GM04504 (cell line): ENCODE data around the gene TWIST2.

Experiments
- DNase-seq: peaks from one replicate; pipeline ENCODE4 v3.0.0-alpha.2; 2012; ENCODE audit warnings: low read depth

The TWIST2 gene

DNA sequence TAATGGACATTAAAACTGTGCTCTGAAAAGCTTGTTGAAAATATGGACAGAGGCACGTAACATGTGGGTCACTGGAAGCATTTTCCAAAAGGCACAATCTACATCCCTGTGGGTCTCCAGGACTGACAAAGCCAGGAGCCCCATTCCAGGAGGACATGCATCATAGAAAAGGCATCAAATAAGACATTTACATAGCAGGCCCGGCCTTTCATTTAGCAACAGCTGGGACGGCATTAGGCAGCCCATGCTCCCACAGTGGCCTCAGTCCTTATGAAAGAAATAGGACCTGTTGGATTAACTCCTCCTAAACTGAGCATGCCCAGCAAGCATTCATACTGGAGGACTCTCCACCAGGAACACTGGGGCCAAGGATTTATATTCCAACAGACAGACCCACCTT is 72.2 kb downstream of the TWIST2 start:
- no peak for DNase-seq

DNA sequence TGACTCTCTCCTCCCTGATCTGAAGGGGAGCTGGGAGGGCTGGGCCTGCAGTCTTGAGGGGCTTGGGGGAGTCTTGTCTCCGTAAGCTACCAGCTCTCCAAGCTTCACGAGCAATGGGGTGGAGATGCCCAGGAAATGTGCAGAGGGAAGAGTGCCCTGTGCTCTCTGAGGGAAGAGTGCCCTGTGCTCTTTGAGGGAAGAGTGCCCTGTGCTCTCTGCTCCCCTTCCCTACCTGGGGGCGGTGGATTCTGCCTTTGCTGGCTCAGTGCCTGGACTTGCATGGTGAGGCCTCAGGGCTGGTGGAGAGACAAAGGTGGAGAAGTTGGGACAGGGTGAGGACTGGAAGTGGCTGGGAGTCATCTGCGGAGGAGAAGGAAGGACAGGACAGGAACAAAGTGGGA is 72.7 kb downstream of the TWIST2 start:
- DNase-seq = no peak

DNA sequence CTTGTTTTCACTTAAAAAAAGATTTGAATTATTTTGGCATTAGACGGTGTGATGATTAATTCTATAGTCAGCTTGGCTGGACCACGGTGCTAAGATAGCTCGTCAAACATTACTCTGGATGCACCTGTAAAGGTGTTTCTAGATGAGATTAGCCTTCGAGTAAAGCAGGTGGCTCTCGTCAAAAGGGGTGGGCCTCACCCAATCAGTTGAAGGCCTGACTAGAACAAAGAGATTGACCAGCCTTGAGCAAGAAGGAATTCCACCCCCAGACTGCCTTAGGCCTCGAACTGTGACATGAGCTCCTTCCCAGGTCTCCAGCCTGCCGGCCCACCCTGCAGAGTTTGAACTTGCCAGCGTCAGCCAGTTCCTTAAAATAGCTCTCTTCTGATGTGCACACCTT is 73.4 kb downstream of the TWIST2 start:
- DNase-seq = no peak

DNA sequence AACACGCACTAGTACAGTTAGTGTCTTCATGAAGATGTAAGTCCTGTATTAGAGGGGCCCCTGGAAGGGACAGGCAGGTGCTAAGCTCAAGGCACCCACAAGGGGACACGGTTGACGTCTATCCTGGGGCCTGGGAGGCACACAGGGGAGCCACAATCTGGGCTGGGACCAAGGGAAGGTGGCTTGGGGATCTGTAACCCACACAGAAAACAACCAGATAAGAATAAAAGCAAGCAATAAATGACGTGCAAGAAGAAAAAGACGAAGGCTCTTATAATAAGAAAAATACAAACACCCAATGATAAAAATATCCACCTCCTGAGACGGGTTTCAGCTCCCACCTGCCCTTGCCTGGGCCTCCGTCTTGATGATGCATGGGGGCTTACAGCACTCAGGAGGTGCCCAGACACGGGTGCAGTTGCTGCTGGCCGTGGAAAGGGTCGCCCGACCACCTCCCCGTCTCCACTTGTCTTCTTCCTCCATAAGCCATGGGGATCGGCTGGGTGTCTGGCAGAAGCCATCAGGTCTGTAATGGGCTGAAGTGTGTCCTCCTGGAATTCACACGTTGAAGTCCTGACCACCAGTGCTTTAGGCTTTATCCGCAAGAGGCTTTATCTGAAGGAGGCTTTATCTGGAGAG is 73.9 kb downstream of the TWIST2 start:
- DNase-seq = no peak

DNA sequence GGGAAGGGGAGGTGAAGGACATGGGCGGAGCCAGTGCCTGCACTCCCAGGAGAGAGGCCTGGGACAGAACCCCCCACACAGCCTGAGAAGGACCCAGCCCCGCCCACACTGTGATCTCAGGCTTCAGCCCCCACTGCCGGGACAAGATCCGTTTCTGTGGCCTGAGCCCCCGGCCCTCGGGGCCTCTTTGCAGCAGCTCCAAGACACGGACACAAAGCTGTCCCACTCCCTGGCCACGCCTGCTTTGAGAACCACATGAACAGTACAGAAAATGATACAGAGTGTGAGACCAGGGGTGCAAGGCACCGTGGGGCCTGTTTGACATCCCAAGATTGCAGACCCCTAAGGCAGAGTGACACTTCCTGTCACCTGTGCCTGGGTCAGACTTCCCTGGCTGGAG is 74.5 kb downstream of the TWIST2 start:
- DNase-seq = no peak

DNA sequence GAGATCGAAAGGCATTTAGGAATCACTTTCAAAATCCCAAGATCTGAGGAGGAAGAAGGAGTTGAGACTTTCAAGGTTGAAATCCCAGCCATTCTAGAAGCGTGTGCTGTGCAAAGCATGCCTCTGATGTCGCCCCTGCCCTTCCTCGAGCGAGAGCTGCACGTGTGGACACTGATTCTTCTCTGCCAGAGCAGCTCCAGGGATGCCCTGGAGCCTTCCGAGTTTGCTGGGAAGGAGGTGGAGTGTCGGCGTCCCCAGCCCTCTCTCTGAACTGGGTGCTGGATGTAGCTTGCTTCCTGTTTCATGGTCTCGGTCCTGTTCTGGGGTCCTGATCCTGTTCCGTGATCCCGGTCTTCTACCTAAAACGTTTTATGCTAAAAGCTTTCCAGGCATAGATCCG is 76.1 kb downstream of the TWIST2 start:
- no peak for DNase-seq

DNA sequence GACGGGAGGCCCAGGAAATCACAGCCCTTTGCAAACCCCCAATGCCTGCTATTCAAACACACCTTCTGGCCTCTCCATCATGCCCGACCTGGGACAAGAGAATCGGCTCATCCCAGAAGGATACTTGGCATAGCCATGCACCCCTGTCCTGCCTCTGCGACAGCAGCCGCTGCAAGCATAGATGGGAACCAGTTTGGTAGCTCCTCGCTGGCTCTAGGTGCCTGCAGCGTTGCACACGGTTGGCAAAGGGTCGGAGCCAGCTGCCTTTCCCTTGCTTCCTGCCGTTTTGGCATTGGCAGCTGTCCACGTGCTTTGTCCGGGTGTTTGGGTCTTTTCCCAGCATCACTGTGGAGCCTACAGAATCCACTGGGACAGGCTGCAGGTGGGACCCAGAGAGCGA is 76.9 kb downstream of the TWIST2 start:
- no peak for DNase-seq

DNA sequence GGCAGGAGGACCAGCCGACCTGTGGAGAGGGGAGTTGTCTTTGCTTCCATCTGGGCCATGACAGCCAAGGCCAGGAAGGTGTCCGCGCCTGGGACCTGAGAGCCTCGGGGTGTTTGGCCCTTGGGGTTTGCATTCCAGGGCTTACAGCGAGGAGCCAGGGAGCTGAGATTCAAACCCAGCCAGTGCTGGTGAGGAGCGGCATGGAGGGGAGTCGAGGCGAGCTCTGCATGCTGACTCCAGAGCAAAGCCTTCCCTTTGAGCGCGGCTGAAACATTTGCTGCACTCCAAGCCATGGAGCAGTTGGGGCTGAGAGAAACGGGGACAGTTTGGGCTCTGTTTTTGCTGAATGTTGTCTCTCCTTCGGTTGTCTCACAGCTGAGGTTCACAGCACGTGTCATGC is 77.4 kb downstream of the TWIST2 start:
- DNase-seq = no peak

DNA sequence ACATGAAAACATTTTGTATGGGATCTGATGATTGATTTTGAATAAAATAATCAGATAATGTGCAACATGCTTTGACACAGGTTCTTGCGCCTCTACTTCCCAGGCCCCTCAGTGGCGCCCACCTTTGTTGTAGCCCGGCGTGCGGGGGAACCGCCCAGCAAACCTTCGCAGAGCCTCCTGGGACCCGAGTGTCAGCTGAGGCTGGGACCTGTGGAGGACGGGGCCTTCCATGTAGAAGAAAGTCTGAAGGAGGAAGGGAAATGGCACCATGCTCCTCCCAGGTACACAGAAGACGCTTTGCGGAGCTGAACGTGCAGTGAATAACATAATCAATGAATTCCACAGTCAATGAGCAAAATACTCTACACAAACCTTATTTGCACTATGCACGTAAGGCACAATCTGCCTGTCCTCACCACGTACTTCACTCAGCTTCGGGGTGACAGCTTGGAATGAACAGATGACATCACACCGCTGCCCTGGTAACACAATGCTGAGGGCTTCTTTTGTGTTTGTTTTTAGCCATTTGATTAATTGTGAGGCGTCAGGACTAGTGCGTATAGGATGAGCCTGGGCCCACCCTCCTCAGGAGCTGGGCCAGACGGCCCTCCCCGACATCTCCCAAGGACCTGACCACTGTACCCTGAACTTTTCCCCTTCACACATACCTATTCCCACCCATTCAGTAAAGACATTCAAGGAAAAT is 78.1 kb downstream of the TWIST2 start:
- no peak for DNase-seq

DNA sequence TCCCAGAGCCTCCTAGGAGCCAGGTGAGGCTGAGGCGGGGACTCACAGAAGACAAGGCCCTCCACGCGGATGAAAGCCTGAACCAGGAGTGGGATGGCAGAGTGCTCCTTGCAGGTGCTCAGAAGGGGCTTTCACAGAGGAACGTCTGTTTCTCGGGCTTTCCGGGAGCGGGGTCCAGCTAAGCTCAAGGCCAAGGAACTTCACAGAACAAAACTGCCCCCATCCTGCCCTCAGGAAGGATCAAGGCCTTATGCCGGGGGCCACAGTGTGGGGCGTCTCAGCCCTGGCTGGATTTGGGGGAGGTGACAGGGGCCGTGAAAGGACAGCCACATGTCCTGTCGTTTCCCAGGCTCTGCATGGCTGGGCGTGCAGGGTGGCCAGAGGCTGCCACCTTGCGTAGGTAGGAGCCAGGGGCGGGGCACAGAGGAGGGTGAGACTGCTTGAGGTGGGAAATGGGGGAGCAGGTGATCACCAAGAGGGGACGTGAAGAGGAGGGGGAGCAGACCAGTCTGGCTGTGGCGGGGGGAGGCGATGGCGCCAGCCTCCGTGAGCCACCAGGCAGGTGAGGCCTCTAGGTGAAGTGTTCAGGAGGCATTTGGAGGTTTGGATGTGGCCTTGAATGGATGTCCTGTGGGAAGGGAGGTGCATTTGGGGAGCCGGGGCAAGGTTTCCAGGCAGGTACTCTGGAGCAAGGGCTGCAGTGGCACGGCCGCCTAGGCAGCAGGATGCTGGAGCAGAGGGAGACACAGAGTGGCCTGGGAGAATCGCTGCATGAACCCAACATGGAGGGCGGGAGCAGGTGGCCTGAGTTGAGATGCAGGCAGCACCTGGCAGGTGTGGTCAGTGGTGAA is 79.1 kb downstream of the TWIST2 start:
- no peak for DNase-seq

DNA sequence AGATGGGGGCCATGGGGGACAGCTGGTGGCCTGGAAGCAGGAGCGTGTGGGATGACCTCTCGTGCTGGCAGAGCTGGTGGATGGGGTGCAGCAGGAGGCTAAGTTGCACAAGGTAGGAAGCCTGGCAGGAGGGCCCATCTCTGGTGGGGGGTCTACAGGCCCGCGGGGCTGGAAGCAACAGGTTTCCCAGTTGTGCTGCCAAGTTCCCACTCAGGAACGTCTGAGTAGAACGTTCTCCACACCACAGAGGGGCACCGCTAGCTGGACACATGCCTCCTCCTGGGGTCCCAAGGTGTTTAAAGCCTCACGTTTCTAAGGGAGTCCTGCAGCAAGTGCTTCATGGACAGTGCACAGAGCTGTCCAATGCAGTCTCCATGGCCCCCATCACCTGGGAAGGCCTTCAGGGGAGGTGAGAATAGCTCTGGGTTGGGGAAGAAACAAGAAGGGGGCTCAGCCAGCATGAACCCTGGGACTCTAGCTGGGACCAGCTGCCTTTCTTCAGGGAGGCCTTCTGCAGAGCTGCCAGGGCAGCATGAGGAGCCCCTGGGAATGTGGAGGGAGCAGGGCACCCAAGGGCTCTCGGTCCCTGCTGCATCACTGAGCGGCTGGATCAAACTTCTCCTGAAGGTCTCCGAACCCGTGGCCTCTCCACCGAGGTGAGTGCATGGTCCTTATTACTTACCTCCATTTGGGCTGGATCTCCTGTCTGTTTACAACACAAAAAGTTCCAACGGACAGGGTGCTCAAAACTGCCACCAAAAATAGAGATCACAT is 80.0 kb downstream of the TWIST2 start:
- no peak for DNase-seq

DNA sequence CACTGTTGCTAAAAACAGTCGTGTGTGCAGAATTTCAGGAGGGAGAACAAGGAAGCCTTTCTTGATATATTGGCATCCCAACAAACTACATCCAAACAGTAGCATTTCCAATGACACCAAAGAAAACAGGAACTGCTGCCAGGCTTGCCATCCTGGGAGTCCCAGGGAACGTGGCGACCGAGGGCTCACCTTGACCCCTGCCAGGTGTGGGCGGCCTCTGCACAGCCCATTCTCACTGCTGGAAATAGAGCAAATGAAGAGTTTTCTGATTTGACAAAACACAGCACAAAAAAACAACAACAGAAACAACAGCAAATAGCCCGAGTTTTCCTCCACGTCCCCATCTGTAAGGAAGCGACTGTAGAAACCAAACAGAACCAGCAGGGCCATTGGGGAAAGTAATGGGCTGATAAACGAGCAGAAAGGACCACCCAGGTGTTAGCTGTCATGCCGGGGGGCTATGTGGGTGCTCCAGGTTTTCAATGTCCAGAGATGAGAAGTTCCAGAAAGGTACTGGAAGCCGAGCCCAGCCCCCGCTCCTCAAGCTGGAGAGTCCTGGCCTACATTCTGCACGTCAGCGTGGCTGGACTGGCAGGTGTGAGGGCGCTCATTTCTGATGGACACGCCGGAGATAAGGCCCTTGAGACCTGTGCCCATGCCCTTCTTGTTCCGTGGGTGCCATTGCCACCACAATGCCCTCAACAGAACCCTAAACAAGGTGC is 80.8 kb downstream of the TWIST2 start:
- no peak for DNase-seq

DNA sequence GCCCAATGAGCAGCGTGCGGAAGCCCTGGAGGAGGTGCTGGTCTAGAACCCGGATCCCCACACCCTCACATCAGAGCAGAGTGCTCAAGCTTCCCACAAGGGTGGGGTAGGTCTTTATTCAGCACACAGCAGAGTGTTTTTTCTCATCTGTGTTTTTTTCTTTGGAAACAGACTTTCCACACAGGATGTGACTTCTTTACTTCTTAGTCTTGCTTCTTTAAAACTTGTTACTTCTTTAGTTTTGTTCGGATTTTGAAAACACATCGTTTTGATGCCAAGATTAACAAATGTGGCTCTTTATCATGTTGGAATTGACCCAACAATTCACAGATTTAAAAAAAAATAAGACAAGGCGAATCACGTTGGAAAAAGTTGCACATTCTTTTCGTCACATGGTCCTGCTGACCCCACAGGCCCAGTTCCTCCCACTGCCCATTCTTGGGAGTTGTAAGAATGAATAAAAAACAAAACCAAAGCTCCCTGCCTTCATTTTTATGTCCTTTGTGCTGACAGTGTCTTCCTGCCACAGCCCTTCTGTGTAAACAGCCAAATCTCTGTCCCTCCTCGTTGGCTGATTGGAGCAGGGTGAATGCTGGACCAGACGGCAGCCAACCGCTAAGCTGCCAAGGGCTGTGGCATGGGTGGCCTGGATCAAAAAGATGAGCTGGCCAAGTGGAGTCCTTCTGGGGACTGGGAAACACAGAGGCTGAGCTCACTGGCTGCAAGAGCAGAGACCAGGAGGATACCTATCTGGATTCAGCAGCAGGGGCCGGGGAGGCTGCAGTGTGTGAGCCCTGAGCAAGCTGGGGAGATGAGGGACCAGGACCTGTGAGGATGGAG is 81.6 kb downstream of the TWIST2 start:
- no peak for DNase-seq

DNA sequence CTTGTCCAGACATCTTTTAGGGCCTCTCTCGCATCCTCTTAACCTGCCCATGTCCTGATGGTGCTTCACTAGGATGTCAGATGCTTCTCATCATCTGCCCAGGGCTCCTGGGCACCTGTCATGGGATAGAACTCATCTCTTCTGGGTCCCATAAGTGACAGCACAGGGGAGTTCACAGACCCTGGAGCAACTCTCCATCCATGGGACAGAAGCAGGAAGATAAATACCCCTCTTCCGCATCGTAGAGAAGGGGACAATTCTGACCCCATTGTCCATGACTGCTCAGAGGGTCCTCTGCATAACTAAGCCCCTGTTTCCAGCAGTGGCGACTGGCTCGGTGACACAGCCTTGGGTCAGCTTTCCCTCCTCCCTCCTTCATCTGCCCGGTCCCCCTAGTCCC is 82.3 kb downstream of the TWIST2 start:
- no peak for DNase-seq

DNA sequence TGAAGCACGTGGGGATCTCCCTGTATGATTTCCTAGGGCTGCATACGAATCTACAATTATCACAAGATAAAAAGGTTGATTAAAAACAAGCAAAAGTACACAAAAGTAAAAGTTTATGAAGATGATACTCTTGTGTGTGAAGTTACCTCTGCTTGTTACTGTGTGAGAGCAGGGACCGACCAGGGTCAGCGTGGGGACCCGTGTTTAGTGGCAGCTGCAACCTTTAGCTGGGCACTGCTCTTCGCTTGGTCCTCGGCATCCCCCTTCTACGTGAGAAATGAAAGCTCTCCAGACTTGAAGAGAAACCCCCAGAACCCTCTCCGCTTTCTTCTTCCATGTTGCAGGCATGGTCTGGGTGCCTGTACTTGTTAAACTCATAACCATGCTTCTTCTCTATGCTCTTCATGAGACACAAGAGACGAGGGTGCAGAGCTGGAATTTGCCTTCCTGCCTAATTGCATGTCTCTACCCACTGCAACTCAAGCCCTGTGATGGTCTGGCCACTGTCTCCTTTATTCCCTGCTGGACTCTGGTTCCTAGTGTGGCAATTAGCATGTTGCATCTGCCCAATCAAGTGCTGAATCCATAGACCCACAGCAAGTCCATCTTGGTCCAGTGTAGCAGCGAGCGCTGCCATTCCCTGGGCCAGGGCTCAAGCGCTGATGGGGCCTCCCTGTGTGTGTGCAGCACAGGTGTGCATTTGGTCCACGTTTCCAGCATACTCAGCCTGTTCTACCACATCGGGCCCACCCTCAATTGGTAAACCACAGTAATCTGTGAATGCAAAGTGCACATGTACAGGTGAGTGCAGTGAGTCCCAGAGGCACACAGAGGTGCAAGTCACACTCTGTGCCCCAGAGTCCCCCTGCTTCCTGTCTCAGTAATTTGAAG is 88.5 kb downstream of the TWIST2 start:
- DNase-seq = no peak

DNA sequence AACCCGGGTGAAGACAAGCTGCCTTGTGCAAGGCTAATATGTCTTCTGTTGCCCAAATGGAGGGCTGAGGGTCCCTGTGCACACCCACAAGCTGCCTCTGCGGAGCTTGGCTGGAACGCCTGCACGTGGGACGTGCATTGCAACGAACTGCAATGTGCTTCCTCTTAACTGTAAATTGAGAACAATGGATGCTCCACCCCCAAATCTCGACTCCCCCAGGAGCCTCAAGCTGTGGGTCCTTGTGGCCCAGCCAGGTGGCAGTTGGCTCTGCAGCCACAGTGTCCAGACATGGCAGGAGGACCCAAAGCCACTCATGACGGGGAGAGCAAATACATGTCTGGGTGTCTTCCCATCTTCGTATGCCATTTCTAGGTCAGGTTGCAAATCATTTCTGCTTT is 90.1 kb downstream of the TWIST2 start:
- no peak for DNase-seq

DNA sequence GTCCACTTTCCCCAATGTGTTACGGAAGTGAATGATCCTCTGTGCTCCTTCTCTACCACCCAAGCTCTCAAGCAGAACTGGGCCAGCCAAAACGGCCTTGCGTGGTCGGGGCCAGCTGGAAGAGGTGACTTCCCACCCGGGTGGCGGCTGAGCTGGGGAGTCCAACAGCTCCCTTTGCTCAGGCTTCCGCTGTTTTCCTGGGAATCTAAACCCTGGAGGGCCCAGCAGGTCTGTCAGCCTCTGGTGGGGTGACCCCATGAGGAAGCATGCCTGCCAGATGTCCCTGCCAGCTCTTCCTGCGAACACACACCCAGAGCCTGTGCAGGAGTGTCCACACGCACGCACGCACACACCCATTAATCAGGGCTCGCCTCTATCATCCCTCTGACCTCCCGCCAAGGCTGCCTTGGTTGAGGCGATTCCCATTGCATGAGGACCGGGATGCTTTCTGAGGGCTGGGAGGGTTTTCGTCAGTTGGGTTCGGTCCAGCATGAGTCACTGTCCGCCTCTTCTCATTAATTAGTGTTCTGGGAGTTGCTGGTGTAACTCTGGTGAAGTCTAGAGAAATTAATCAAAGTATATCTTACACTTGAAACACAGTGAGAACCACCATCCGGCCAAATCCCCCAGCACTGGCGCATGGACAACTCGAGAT is 90.6 kb downstream of the TWIST2 start:
- DNase-seq = peak; percentile 100

DNA sequence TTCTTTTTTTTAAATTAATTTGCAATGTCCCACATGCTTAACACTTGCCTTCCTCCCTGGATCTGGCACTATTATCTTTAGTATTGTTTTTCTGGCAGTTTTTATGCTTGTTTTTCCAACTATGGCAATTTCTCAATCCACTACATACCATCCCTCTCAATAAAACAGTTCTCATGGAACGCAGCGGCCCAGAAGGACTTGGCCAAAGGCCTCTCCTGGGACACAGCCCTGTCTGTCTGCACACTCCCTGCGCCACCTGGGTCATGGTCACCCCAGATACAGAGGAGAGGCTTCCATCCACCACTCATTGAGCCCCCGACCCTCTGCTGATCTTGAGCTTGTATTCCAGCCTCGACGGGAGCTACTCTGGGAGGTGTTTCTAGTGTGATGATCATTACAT is 91.2 kb downstream of the TWIST2 start:
- peak; percentile 87 for DNase-seq
